Hippocampal formation (tissue), 2 donors: ENCODE data around the gene NXPE4.
"Not testable (repeated sequence)": the region's sequence is repeated elsewhere in the genome, so short reads cannot be mapped to it uniquely, and the experiment has no call there.

ENCODE experiments used
- DNase-seq, 2 donors: peaks; one replicate each; lab custom pipeline; 2025; lab: John Stamatoyannopoulos, UW

Gene NXPE4

GRCh38 chr11:114610550-114610949 is 15.0 kb upstream of the NXPE4 start:
- no peak for DNase-seq

- DNase-seq = no peak
These were observed 13.8 kb upstream of the NXPE4 start for GRCh38 chr11:114609429-114609828.

GRCh38 chr11:114608605-114609004 is 13.0 kb upstream of the NXPE4 start:
- DNase-seq = not testable (repeated sequence)

- no peak for DNase-seq
These were observed 12.3 kb upstream of the NXPE4 start for GRCh38 chr11:114607753-114608459.

GRCh38 chr11:114606802-114607075 is 11.2 kb upstream of the NXPE4 start:
- DNase-seq = not testable (repeated sequence)

GRCh38 chr11:114606003-114606801 is 10.6 kb upstream of the NXPE4 start:
- no peak for DNase-seq

- no peak for DNase-seq
These were observed 9.8 kb upstream of the NXPE4 start for GRCh38 chr11:114605370-114605769.

- DNase-seq = no peak
These were observed 9.3 kb upstream of the NXPE4 start for GRCh38 chr11:114604886-114605285.

- no peak for DNase-seq
These were observed 8.7 kb upstream of the NXPE4 start for GRCh38 chr11:114604179-114604813.

GRCh38 chr11:114603151-114603550 is 7.6 kb upstream of the NXPE4 start:
- DNase-seq = not testable (repeated sequence)

GRCh38 chr11:114598461-114598860 is 2.9 kb upstream of the NXPE4 start:
- DNase-seq = no peak

- DNase-seq = no peak
These were observed 761 bp upstream of the NXPE4 start for GRCh38 chr11:114596175-114596919.

- no peak for DNase-seq
These were observed 883 bp downstream of the NXPE4 start for GRCh38 chr11:114594703-114595102.

- DNase-seq = no peak
These were observed 8.1 kb downstream of the NXPE4 start for GRCh38 chr11:114587398-114587953.

GRCh38 chr11:114586797-114587196 is 8.8 kb downstream of the NXPE4 start:
- no peak for DNase-seq

- no peak for DNase-seq
These were observed 23.9 kb downstream of the NXPE4 start for GRCh38 chr11:114571712-114572111.

GRCh38 chr11:114569801-114570200 is 25.8 kb downstream of the NXPE4 start:
- DNase-seq = no peak

- no peak for DNase-seq
These were observed 29.3 kb downstream of the NXPE4 start for GRCh38 chr11:114566276-114566675.

- no peak for DNase-seq
These were observed 30.8 kb downstream of the NXPE4 start for GRCh38 chr11:114564831-114565230.

GRCh38 chr11:114563077-114563476 is 32.5 kb downstream of the NXPE4 start:
- no peak for DNase-seq

- no peak for DNase-seq
These were observed 33.2 kb downstream of the NXPE4 start for GRCh38 chr11:114562166-114562916.
